Liver (tissue), 9 donors: ENCODE results near the gene YDJC. TPM values are rescaled to one million over a fixed set of nuclear protein-coding genes. Genes with fewer than 3 reads are reported as not detected.

Experiments used
- DNase-seq: peaks from one replicate; pipeline ENCODE4 v3.0.0-alpha.2; 2017; ENCODE audit warnings: low spot score
- H3K27ac ChIP-seq, 2 donors: one replicate each; pipeline ENCODE4 v1.7.0; 2013; ENCODE audit warnings: inconsistent platforms in 2 of 2, low read length in 2 of 2, control low read depth in 1 of 2, low read depth in 1 of 2, mild to moderate bottlenecking in 1 of 2
- H3K27me3 ChIP-seq, 4 donors: one replicate each; pipeline versions ENCODE4 v1.6.1 to v1.7.0; 2013; ENCODE audit warnings: low read length in 3 of 4, inconsistent platforms in 1 of 4, mild to moderate bottlenecking in 1 of 4, moderate library complexity in 1 of 4; ENCODE audit not compliant: control insufficient read depth in 4 of 4, insufficient read depth in 4 of 4
- H3K36me3 ChIP-seq, 4 donors: one replicate each; pipeline versions ENCODE4 v1.6.1 to v1.7.0; 2013; ENCODE audit warnings: low read length in 3 of 4, mild to moderate bottlenecking in 3 of 4, low read depth in 1 of 4, moderate library complexity in 1 of 4; ENCODE audit not compliant: control insufficient read depth in 4 of 4, insufficient read depth in 3 of 4
- H3K4me1 ChIP-seq, 4 donors: one replicate each; pipeline versions ENCODE4 v1.6.1 to v1.7.0; 2013; ENCODE audit warnings: low read length in 3 of 4, mild to moderate bottlenecking in 3 of 4, moderate library complexity in 1 of 4; ENCODE audit not compliant: control insufficient read depth in 4 of 4, insufficient read depth in 4 of 4
- H3K4me3 ChIP-seq, 3 donors: one replicate each; pipeline versions ENCODE4 v1.6.1 to v1.7.0; 2013; ENCODE audit warnings: low read length in 3 of 3, control low read depth in 1 of 3, low read depth in 1 of 3, mild to moderate bottlenecking in 1 of 3
- H3K9ac ChIP-seq, 2 donors: one replicate each; pipeline ENCODE4 v1.7.0; 2013; ENCODE audit warnings: low read length in 2 of 2, mild to moderate bottlenecking in 2 of 2, moderate library complexity in 2 of 2, control low read depth in 1 of 2, low read depth in 1 of 2
- H3K9me3 ChIP-seq, 4 donors: one replicate each; pipeline versions ENCODE4 v1.6.1 to v1.7.0; 2013; ENCODE audit warnings: low read length in 3 of 4; ENCODE audit not compliant: control insufficient read depth in 4 of 4
- EGR1 ChIP-seq, 2 donors: IDR thresholded peaks; 2 replicates each; pipeline ENCODE4 v1.6.1; 2016 to 2018; ENCODE audit warnings: antibody characterized with exemption in 2 of 2, low read depth in 2 of 2
- FOXA2 ChIP-seq: IDR thresholded peaks from 2 replicates; pipeline ENCODE4 v1.6.1; 2016; ENCODE audit warnings: antibody characterized with exemption
- HNF4A ChIP-seq, 2 donors: conservative IDR thresholded peaks; 2 replicates each; pipeline ENCODE4 v1.6.1; 2016; ENCODE audit warnings: antibody characterized with exemption in 2 of 2, mild to moderate bottlenecking in 2 of 2
- HNF4G ChIP-seq: IDR thresholded peaks from 2 replicates; pipeline ENCODE4 v1.6.1; 2016; ENCODE audit warnings: antibody characterized with exemption
- NR2F2 ChIP-seq: IDR thresholded peaks from 2 replicates; pipeline ENCODE4 v1.6.1; 2016; ENCODE audit warnings: antibody characterized with exemption
- RAD21 ChIP-seq, 2 donors: IDR thresholded peaks; 2 replicates each; pipeline ENCODE4 v1.6.1; 2016; ENCODE audit warnings: antibody characterized with exemption in 2 of 2, mild to moderate bottlenecking in 2 of 2
- SP1 ChIP-seq: IDR thresholded peaks from 2 replicates; pipeline ENCODE4 v1.6.1; 2018; ENCODE audit warnings: antibody characterized with exemption, mild to moderate bottlenecking
- TAF1 ChIP-seq: conservative IDR thresholded peaks from 2 replicates; pipeline ENCODE4 v1.6.1; 2016; ENCODE audit warnings: antibody characterized with exemption, mild to moderate bottlenecking
- YY1 ChIP-seq: IDR thresholded peaks from 2 replicates; pipeline ENCODE4 v1.6.1; 2016; ENCODE audit warnings: antibody characterized with exemption, mild to moderate bottlenecking
- WGBS: extraction: QIAGEN DNeasy Blood & Tissue Kit; methylation state at CpG from one replicate; pipeline ENCODE4 v1.1.7; 2013; 5-methylcytosine and 5-hydroxymethylcytosine counted together
- polyA plus RNA-seq, 2 donors: library from polyadenylated mRNA; stranded (reverse) in 1 of 2; unstranded in 1 of 2; fragments of 200-250 nt in 1 of 2; fragments of >200 nt in 1 of 2; fragmentation: Nextera tagmentation in 1 of 2; extraction: Ambion mirVana in 1 of 2; gene quantifications; one replicate each; pipeline versions ENCODE4 v1.2.1 to v1.2.3, GENCODE V29; 2013 to 2015
- total RNA-seq, 2 donors: library from RNA; depleted of rRNA; stranded (reverse); fragments of >200 nt; gene quantifications; one replicate each; pipeline ENCODE4 v1.2.3, GENCODE V29; 2014
- TF ChIP-seq, protein P1 (sequence below): fragments of 150-350 bp; IDR thresholded peaks from 2 replicates; pipeline ENCODE4 v1.5.1; 2017; ENCODE audit warnings: improper control_type of control experiment, low read depth, low read length; ENCODE audit not compliant: missing input control
- TF ChIP-seq, protein P2 (sequence below): IDR thresholded peaks from 2 replicates; pipeline ENCODE4 v1.6.1; 2016; ENCODE audit warnings: antibody characterized with exemption
- TF ChIP-seq, protein P3 (sequence below): IDR thresholded peaks from 2 replicates; pipeline ENCODE4 v1.6.1; 2016; ENCODE audit warnings: antibody characterized with exemption, mild to moderate bottlenecking
- TF ChIP-seq, protein P4 (sequence below): IDR thresholded peaks from 2 replicates; pipeline ENCODE4 v1.6.1; 2016; ENCODE audit warnings: antibody characterized with exemption
- TF ChIP-seq, protein P5 (sequence below): IDR thresholded peaks from 2 replicates; pipeline ENCODE4 v1.6.1; 2016; ENCODE audit warnings: antibody characterized with exemption
- donor health status: healthy.
- donor health status: healthy.
- donor health status: healthy.
- donor health status: healthy.
- donor health status: healthy.

Gene YDJC
- total and polyA plus RNA-seq, 4 donors = 8.0 to 18.7 (median 8.3) TPM

DNA sequence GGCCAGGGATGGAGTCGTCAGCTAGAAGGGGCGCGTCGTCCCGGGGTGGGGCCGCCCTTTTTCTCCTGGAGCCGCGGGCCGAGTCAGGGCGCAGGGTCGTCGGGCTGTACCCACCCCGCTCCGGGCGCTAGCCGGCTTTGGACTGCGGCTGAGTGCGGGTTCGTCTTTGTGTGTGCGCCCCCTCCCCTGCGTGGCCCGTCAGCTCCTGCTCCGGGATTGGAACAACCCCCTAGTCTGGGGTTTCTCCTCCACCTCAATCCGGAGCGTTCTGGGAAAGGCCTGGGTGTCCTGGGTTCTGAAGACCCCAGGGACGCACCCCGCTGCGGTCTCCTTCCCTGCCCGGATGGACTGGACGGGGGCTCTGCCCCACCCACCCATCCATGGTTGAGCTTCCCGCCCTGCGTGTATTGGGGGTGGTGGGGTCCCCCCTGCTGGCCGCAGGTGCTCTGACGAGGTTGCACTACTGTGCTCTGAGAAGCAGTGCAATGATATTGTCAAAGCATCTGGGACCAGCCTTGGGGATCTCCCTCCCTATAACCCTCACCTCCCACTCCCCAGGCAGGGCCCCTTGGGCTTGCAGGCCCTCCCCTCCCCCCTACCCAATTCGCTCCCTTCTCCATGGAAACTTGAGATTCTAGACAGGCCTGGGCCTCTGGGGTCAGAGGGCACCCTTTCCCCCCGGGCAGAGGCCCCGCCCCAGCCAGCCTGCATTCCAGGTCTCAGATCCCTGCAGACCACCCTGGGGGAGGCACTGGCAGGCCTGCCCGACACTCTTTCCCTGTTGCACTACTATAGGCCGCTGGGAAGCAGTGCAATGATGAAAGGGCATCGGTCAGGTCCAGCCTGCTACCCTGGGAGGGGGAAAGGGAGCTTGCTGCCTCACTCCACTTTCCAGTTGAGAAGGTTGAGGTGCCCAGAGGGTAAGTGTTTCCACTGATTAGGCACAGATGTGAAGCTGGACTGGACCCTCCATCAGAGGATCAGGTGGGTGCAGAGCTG lies 23.0 kb upstream of the YDJC start:
- Histone ChIP-seq H3K4me1 (peaks cover 11 to 21% (median 18%) of the 10 kb centered on the region in 4 donors), H3K36me3 (peaks cover 0 to 5% (median 3%) of the 10 kb centered on the region in 4 donors), H3K9ac (no peak overlapping the region), H3K27me3 (no peaks in the 10 kb centered on the region), H3K27ac (no peak overlapping the region), H3K9me3 (no peaks in the 10 kb centered on the region), H3K4me3 (peak overlapping the region in 1 of 3 donors; percentile 50)
- no peak for DNase-seq
- WGBS = 41% methylated on average over 40 of the region's 40 CpGs
- TF ChIP-seq YY1 = no peak
- TF ChIP-seq, protein P1, sequence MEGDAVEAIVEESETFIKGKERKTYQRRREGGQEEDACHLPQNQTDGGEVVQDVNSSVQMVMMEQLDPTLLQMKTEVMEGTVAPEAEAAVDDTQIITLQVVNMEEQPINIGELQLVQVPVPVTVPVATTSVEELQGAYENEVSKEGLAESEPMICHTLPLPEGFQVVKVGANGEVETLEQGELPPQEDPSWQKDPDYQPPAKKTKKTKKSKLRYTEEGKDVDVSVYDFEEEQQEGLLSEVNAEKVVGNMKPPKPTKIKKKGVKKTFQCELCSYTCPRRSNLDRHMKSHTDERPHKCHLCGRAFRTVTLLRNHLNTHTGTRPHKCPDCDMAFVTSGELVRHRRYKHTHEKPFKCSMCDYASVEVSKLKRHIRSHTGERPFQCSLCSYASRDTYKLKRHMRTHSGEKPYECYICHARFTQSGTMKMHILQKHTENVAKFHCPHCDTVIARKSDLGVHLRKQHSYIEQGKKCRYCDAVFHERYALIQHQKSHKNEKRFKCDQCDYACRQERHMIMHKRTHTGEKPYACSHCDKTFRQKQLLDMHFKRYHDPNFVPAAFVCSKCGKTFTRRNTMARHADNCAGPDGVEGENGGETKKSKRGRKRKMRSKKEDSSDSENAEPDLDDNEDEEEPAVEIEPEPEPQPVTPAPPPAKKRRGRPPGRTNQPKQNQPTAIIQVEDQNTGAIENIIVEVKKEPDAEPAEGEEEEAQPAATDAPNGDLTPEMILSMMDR = no peak
- no peak for TF ChIP-seq TAF1
- TF ChIP-seq EGR1 (IDR thresholded peaks at IDR 0.05; ENCODE audit: low read depth in 2 of 2) = no peak
- TF ChIP-seq SP1 = no peak
- no peak for TF ChIP-seq FOXA2
- TF ChIP-seq RAD21 (IDR thresholded peaks at IDR 0.05) = no peak
- TF ChIP-seq, protein P2, sequence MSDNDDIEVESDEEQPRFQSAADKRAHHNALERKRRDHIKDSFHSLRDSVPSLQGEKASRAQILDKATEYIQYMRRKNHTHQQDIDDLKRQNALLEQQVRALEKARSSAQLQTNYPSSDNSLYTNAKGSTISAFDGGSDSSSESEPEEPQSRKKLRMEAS = no peak
- no peak for TF ChIP-seq HNF4G
- TF ChIP-seq, protein P3, sequence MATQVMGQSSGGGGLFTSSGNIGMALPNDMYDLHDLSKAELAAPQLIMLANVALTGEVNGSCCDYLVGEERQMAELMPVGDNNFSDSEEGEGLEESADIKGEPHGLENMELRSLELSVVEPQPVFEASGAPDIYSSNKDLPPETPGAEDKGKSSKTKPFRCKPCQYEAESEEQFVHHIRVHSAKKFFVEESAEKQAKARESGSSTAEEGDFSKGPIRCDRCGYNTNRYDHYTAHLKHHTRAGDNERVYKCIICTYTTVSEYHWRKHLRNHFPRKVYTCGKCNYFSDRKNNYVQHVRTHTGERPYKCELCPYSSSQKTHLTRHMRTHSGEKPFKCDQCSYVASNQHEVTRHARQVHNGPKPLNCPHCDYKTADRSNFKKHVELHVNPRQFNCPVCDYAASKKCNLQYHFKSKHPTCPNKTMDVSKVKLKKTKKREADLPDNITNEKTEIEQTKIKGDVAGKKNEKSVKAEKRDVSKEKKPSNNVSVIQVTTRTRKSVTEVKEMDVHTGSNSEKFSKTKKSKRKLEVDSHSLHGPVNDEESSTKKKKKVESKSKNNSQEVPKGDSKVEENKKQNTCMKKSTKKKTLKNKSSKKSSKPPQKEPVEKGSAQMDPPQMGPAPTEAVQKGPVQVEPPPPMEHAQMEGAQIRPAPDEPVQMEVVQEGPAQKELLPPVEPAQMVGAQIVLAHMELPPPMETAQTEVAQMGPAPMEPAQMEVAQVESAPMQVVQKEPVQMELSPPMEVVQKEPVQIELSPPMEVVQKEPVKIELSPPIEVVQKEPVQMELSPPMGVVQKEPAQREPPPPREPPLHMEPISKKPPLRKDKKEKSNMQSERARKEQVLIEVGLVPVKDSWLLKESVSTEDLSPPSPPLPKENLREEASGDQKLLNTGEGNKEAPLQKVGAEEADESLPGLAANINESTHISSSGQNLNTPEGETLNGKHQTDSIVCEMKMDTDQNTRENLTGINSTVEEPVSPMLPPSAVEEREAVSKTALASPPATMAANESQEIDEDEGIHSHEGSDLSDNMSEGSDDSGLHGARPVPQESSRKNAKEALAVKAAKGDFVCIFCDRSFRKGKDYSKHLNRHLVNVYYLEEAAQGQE = no peak
- TF ChIP-seq HNF4A (conservative IDR thresholded peaks at IDR 0.05) = no peak
- TF ChIP-seq NR2F2 = no peak
- TF ChIP-seq, protein P4, sequence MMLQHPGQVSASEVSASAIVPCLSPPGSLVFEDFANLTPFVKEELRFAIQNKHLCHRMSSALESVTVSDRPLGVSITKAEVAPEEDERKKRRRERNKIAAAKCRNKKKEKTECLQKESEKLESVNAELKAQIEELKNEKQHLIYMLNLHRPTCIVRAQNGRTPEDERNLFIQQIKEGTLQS = no peak
- TF ChIP-seq, protein P5, sequence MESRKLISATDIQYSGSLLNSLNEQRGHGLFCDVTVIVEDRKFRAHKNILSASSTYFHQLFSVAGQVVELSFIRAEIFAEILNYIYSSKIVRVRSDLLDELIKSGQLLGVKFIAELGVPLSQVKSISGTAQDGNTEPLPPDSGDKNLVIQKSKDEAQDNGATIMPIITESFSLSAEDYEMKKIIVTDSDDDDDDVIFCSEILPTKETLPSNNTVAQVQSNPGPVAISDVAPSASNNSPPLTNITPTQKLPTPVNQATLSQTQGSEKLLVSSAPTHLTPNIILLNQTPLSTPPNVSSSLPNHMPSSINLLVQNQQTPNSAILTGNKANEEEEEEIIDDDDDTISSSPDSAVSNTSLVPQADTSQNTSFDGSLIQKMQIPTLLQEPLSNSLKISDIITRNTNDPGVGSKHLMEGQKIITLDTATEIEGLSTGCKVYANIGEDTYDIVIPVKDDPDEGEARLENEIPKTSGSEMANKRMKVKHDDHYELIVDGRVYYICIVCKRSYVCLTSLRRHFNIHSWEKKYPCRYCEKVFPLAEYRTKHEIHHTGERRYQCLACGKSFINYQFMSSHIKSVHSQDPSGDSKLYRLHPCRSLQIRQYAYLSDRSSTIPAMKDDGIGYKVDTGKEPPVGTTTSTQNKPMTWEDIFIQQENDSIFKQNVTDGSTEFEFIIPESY = no peak
